Neural crest cell (in vitro differentiated cells): ENCODE results near the gene EPHB6. TPM values are rescaled to one million over a fixed set of nuclear protein-coding genes. Genes with fewer than 3 reads are reported as not detected.
A peak's percentile ranks its signal among the peaks of the same experiment; 100 is the strongest.

Experiments used
- DNase-seq: peaks from one replicate; pipeline ENCODE4 v3.0.0; 2021; ENCODE audit warnings: low read depth, mixed read lengths, low spot score
- H3K27ac Mint-ChIP-seq: one replicate; pipeline ENCODE4 v1.8.0; 2021; ENCODE audit warnings: mild to moderate bottlenecking, mixed read lengths; ENCODE audit not compliant: unreplicated experiment
- H3K27me3 Mint-ChIP-seq: 2 replicates; pipeline ENCODE4 v1.8.0; 2021; ENCODE audit warnings: low read depth, mild to moderate bottlenecking, mixed read lengths
- H3K36me3 Mint-ChIP-seq: 2 replicates; pipeline ENCODE4 v1.8.0; 2021; ENCODE audit warnings: low read depth, mild to moderate bottlenecking, mixed read lengths
- H3K4me1 Mint-ChIP-seq: 2 replicates; pipeline ENCODE4 v1.8.0; 2021; ENCODE audit warnings: mixed read lengths
- H3K4me3 Mint-ChIP-seq: one replicate; pipeline ENCODE4 v1.8.0; 2021; ENCODE audit warnings: mild to moderate bottlenecking, mixed read lengths
- H3K9me3 Mint-ChIP-seq: 2 replicates; pipeline ENCODE4 v1.8.0; 2021; ENCODE audit warnings: mixed read lengths
- CTCF ChIP-seq: fragments of 200-600 bp; sonication (generic); conservative IDR thresholded peaks from 2 replicates; pipeline ENCODE4 v1.5.0; 2021; ENCODE audit warnings: antibody characterized with exemption, mild to moderate bottlenecking
- long read RNA-seq: library from polyadenylated mRNA; unstranded; transcript quantifications from one replicate; pipeline ENCODE4 v2.0.0, GENCODE V29; 2020
- total RNA-seq: library from RNA; stranded (reverse); gene quantifications from 2 replicates; pipeline ENCODE4 v1.2.1, GENCODE V29; 2021

Gene EPHB6, protein sequence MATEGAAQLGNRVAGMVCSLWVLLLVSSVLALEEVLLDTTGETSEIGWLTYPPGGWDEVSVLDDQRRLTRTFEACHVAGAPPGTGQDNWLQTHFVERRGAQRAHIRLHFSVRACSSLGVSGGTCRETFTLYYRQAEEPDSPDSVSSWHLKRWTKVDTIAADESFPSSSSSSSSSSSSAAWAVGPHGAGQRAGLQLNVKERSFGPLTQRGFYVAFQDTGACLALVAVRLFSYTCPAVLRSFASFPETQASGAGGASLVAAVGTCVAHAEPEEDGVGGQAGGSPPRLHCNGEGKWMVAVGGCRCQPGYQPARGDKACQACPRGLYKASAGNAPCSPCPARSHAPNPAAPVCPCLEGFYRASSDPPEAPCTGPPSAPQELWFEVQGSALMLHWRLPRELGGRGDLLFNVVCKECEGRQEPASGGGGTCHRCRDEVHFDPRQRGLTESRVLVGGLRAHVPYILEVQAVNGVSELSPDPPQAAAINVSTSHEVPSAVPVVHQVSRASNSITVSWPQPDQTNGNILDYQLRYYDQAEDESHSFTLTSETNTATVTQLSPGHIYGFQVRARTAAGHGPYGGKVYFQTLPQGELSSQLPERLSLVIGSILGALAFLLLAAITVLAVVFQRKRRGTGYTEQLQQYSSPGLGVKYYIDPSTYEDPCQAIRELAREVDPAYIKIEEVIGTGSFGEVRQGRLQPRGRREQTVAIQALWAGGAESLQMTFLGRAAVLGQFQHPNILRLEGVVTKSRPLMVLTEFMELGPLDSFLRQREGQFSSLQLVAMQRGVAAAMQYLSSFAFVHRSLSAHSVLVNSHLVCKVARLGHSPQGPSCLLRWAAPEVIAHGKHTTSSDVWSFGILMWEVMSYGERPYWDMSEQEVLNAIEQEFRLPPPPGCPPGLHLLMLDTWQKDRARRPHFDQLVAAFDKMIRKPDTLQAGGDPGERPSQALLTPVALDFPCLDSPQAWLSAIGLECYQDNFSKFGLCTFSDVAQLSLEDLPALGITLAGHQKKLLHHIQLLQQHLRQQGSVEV
- total RNA-seq: 12.3 and 12.5 TPM in 2 replicates
- long read RNA-seq, partial matches to known transcripts: 1 of 2 reads
- long read RNA-seq, other reads (novel, unspliced or antisense): 1 of 2 reads

- peak; percentile 54 for DNase-seq
- peak within 1 kb of the TSS; percentile 93 for H3K4me3 Mint-ChIP-seq
- peaks cover 9% of the 10 kb centered on the region for H3K4me1 Mint-ChIP-seq
- peaks cover 27% of the 10 kb centered on the region for H3K27me3 Mint-ChIP-seq
- H3K27ac Mint-ChIP-seq: no peak within 1 kb of the TSS
- H3K9me3 Mint-ChIP-seq: no peaks in the 10 kb centered on the region
- TF ChIP-seq CTCF: no peak
- H3K36me3 Mint-ChIP-seq: no peaks in the 10 kb centered on the region
These were observed at the start of gene EPHB6 for GRCh38 chr7:142854372-142855113. EPHB6 (plus strand) TSS chr7:142855076; CDS start chr7:142863228, 8,152 bp downstream.

DNA sequence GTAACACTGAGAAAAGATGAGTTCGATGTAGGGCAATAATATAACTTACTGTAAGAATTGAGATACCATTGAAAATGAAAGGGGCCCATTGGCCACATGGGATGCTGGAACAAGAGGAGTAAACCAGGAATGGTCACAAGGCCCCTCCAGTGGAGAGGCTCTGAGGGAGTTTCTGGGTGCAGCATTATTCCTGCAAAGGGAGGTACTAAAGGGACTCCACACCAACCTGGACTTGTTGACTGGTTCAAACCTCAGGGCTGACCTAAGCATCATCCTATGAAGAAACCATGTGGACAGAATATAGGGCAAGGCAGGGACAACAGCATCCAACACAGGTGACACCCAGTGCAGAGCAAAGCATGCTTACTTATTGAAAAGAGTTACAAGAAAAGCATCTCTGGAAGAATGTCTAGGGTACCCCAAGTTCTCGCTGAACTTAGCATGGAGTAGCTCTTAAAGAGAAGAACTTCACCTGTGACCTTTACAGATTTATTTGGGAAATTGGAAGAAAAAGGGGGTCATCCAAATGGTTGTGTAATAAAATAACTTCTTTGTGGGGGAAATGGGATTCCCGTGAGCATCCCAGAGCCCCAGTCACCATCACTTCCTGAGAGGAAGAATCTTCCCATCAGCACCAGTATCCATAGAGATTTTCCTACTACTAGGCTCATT lies 49.4 kb upstream of the EPHB6 start:
- DNase-seq: no peak
- Mint-ChIP-seq H3K27ac (no peak overlapping the region), H3K4me3 (no peak overlapping the region), H3K36me3 (no peaks in the 10 kb centered on the region), H3K9me3 (no peaks in the 10 kb centered on the region), H3K27me3 (peaks cover 89% of the 10 kb centered on the region), H3K4me1 (no peaks in the 10 kb centered on the region)
- TF ChIP-seq CTCF: no peak

DNA sequence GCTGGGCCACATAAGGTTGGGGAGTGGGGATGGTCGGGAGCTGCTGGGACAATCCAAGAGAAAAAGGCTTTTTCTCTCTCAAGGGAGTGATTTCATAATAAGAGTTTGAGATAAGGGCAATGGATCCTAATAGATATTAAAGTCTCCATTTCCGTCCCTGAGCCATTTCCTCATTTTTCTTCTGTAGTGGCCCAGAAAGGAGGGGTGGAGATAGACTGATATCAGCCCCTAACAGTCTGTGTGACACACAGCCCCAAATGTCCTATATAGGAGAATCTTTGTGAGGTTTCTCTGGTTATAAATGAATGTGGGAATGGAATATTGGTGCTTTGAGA lies 48.9 kb upstream of the EPHB6 start:
- DNase-seq: no peak

GRCh38 chr7:142806957-142807356 lies 47.9 kb upstream of the EPHB6 start:
- H3K9me3 Mint-ChIP-seq: no peaks in the 10 kb centered on the region
- H3K4me3 Mint-ChIP-seq: no peak overlapping the region
- TF ChIP-seq CTCF: no peak
- no peak overlapping the region for H3K27ac Mint-ChIP-seq
- H3K27me3 Mint-ChIP-seq: peaks cover 88% of the 10 kb centered on the region
- H3K4me1 Mint-ChIP-seq: peaks cover 3% of the 10 kb centered on the region
- H3K36me3 Mint-ChIP-seq: no peaks in the 10 kb centered on the region
- DNase-seq: no peak

More for the DNA sequence above, 48.9 kb upstream of the EPHB6 start:
- H3K36me3 Mint-ChIP-seq: no peaks in the 10 kb centered on the region
- H3K9me3 Mint-ChIP-seq: no peaks in the 10 kb centered on the region
- H3K27ac Mint-ChIP-seq: no peak overlapping the region
- H3K4me3 Mint-ChIP-seq: no peak overlapping the region
- TF ChIP-seq CTCF: no peak
- peaks cover 87% of the 10 kb centered on the region for H3K27me3 Mint-ChIP-seq
- no peaks in the 10 kb centered on the region for H3K4me1 Mint-ChIP-seq
